GM23338 (cell line): ENCODE measurements around the gene RNF175. TPM values are rescaled to one million over a fixed set of nuclear protein-coding genes. Genes with fewer than 3 reads are reported as not detected.

Experiments used
- ATAC-seq: fragments of 200-7000 bp; cut with Tn5 transposase; 3 replicates; pipeline ENCODE4 v1.9.1; 2020
- DNase-seq: peaks from one replicate; pipeline ENCODE4 v3.0.0-alpha.2; 2015; ENCODE audit warnings: low spot score
- H2AFZ ChIP-seq: fragments of 200-600 bp; sonication (generic); 2 replicates; pipeline ENCODE4 v1.8.0; 2016; ENCODE audit warnings: antibody characterized with exemption, mild to moderate bottlenecking, moderate library complexity
- H3F3A ChIP-seq: fragments of 200-600 bp; sonication (generic); replicated peaks from 2 replicates; pipeline ENCODE4 v1.8.0; 2017; ENCODE audit warnings: antibody characterized with exemption, mixed run types, low read depth
- H3K27ac ChIP-seq: fragments of 200-600 bp; sonication (generic); 2 replicates; pipeline ENCODE4 v1.6.1; 2016; ENCODE audit warnings: low read depth
- H3K27me3 ChIP-seq: fragments of 200-600 bp; sonication (generic); 2 replicates; pipeline ENCODE4 v1.8.0; 2016; ENCODE audit warnings: mild to moderate bottlenecking, mixed run types, moderate library complexity; ENCODE audit not compliant: insufficient read depth
- H3K36me3 ChIP-seq: fragments of 200-600 bp; sonication (generic); 2 replicates; pipeline ENCODE4 v1.8.0; 2016; ENCODE audit warnings: mild to moderate bottlenecking; ENCODE audit not compliant: insufficient read depth
- H3K4me1 ChIP-seq: fragments of 200-600 bp; sonication (generic); 2 replicates; pipeline ENCODE4 v1.8.0; 2016; ENCODE audit warnings: mild to moderate bottlenecking, moderate library complexity; ENCODE audit not compliant: insufficient read depth
- H3K4me2 ChIP-seq: fragments of 200-600 bp; sonication (generic); 2 replicates; pipeline ENCODE4 v1.7.1; 2017; ENCODE audit warnings: mixed run types
- H3K4me3 ChIP-seq: fragments of 200-600 bp; sonication (generic); 2 replicates; pipeline ENCODE4 v1.6.1; 2016; ENCODE audit warnings: mixed run types
- H3K79me2 ChIP-seq: fragments of 200-600 bp; sonication (generic); replicated peaks from 2 replicates; pipeline ENCODE4 v1.8.0; 2017; ENCODE audit warnings: mild to moderate bottlenecking; ENCODE audit not compliant: insufficient read depth
- H3K9me2 ChIP-seq: fragments of 200-600 bp; sonication (generic); 2 replicates; pipeline ENCODE4 v1.8.0; 2017; ENCODE audit not compliant: insufficient read depth
- H4K20me1 ChIP-seq: fragments of 200-600 bp; sonication (generic); replicated peaks from 2 replicates; pipeline ENCODE4 v1.8.0; 2017; ENCODE audit warnings: mild to moderate bottlenecking; ENCODE audit not compliant: insufficient read depth
- H3K27ac Mint-ChIP-seq: 2 replicates; pipeline ENCODE4 v1.8.0; 2020; ENCODE audit warnings: inconsistent platforms, mild to moderate bottlenecking, moderate library complexity, mixed read lengths
- H3K27me3 Mint-ChIP-seq: 3 replicates; pipeline ENCODE4 v1.8.0; 2022; ENCODE audit warnings: low read depth, mild to moderate bottlenecking, moderate library complexity, mixed read lengths, inconsistent platforms; ENCODE audit not compliant: insufficient read depth, poor library complexity
- H3K36me3 Mint-ChIP-seq: 3 replicates; pipeline ENCODE4 v1.8.0; 2021; ENCODE audit warnings: low read depth, mild to moderate bottlenecking, inconsistent platforms, moderate library complexity, mixed read lengths
- H3K4me1 Mint-ChIP-seq: 3 replicates; pipeline ENCODE4 v1.8.0; 2020; ENCODE audit warnings: mild to moderate bottlenecking, inconsistent platforms, mixed read lengths
- H3K4me3 Mint-ChIP-seq: 3 replicates; pipeline ENCODE4 v1.8.0; 2021; ENCODE audit warnings: moderate library complexity, mild to moderate bottlenecking, inconsistent platforms, mixed read lengths
- H3K9me3 Mint-ChIP-seq: 3 replicates; pipeline ENCODE4 v1.8.0; 2020; ENCODE audit warnings: moderate library complexity, mild to moderate bottlenecking, inconsistent platforms, mixed read lengths
- CREB1 ChIP-seq: fragments of 250-450 bp; sonication (Bioruptor Pico); IDR thresholded peaks from 2 replicates; pipeline ENCODE4 v1.5.0; 2020; ENCODE audit warnings: low read depth, mild to moderate bottlenecking, moderate library complexity
- ETS1 ChIP-seq: IDR thresholded peaks from 2 replicates; pipeline ENCODE4 v1.6.1; 2016; ENCODE audit warnings: antibody characterized with exemption
- POLR2AphosphoS5 ChIP-seq: IDR thresholded peaks from 2 replicates; pipeline ENCODE4 v1.6.1; 2016; ENCODE audit warnings: antibody characterized with exemption, low read depth
- REST ChIP-seq: IDR thresholded peaks from one replicate; pipeline ENCODE4 v1.6.1; 2018; ENCODE audit warnings: antibody characterized with exemption; ENCODE audit not compliant: unreplicated experiment
- STAT1 ChIP-seq: IDR thresholded peaks from one replicate; pipeline ENCODE4 v1.6.1; 2016; ENCODE audit warnings: antibody characterized with exemption; ENCODE audit not compliant: unreplicated experiment
- ZNF331 ChIP-seq: fragments of 250-450 bp; sonication (Bioruptor Pico); IDR thresholded peaks from 2 replicates; pipeline ENCODE4 v1.5.0; 2020; ENCODE audit warnings: low read depth, mild to moderate bottlenecking, moderate library complexity
- polyA plus RNA-seq: library from polyadenylated mRNA; unstranded; fragments of >200 nt; fragmentation: Nextera tagmentation; extraction: Ambion mirVana; gene quantifications from 2 replicates; pipeline ENCODE4 v1.2.1, GENCODE V29; 2016
- total RNA-seq: library from RNA; depleted of rRNA; stranded (reverse); fragments of >200 nt; shearing (Covaris generic); gene quantifications from 2 replicates; pipeline ENCODE4 v1.2.3, GENCODE V29; 2014

RNF175 gene
- total and polyA plus RNA-seq, 2 experiments from 2014 or later: 4.7 to 4.8 TPM

GRCh38 chr4:153789741-153790499, 30.1 kb upstream of the RNF175 start (continued):
- TF ChIP-seq ETS1 (peak; percentile 49; the same call in 1 of the 2 replicates), STAT1 (no peak), ZNF331 (no peak)

GRCh38 chr4:153788413-153789276, 28.8 kb upstream of the RNF175 start, which contains the start of gene SFRP2:
Gene SFRP2 (minus strand): TSS chr4:153789083. CDS start chr4:153788835, 248 bp downstream.
- peaks cover 32% of the 10 kb centered on the region for H3K4me1 ChIP-seq
- H3K79me2 ChIP-seq: peaks cover 47% of the 10 kb centered on the region
- peak; percentile 18 for ATAC-seq
- H3K4me1 Mint-ChIP-seq: peaks cover 40% of the 10 kb centered on the region
- peak within 1 kb of the TSS; percentile 90 for H3K4me2 ChIP-seq
- peaks cover 48% of the 10 kb centered on the region for H3K36me3 Mint-ChIP-seq
- TF ChIP-seq ETS1 (peak; percentile 22; the same call in 1 of the 2 replicates), POLR2AphosphoS5 (peak; percentile 86), CREB1 (CRISPR knock-in tag) (no peak)
- no peaks in the 10 kb centered on the region for H3K9me2 ChIP-seq
- H3K4me3 ChIP-seq: peak within 1 kb of the TSS; percentile 89
- DNase-seq: peak; percentile 96
- H2AFZ ChIP-seq: no peak within 1 kb of the TSS
- H3K27ac Mint-ChIP-seq: peak within 1 kb of the TSS; percentile 100
- peaks cover 20% of the 10 kb centered on the region; the same call in 1 of the 2 replicates for H3K36me3 ChIP-seq
- peak within 1 kb of the TSS; percentile 99 for H3K27ac ChIP-seq
- H3K27me3 ChIP-seq: peaks cover 8% of the 10 kb centered on the region
- peaks cover 16% of the 10 kb centered on the region; the same call in 1 of the 2 replicates for H3F3A ChIP-seq
- peak within 1 kb of the TSS; percentile 99 for H3K4me3 Mint-ChIP-seq
- no peaks in the 10 kb centered on the region; the same call in 2 of the 3 replicates for H3K9me3 Mint-ChIP-seq
- H4K20me1 ChIP-seq: peaks cover 33% of the 10 kb centered on the region
- peaks cover 41% of the 10 kb centered on the region for H3K27me3 Mint-ChIP-seq

DNA sequence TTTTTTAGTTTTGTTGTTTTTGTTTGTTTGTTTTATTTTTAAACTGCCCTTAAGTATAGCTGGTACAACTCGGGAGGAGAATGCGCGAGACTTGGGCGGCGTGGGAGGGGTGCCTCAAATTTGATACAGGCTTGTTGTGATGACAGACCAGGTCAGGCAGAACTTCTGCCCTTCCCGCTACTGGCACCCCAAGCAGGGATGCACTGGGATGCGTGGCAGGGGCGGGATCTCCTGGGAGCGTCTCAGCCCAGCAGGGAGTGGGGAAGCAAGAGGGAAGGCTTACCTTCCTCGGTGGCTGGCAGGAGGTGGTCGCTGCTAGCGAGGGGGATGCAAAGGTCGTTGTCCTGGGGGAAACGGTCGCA, 28.2 kb upstream of the RNF175 start:
- peak overlapping the region; percentile 99 for H3K4me3 Mint-ChIP-seq
- no peaks in the 10 kb centered on the region; the same call in 2 of the 3 replicates for H3K9me3 Mint-ChIP-seq
- Histone ChIP-seq H3K27ac (no peak overlapping the region), H3K4me1 (peaks cover 32% of the 10 kb centered on the region), H3K27me3 (peaks cover 8% of the 10 kb centered on the region), H3K9me2 (no peaks in the 10 kb centered on the region), H3F3A (peaks cover 16% of the 10 kb centered on the region; the same call in 1 of the 2 replicates), H3K4me3 (peak overlapping the region; percentile 89), H3K79me2 (peaks cover 47% of the 10 kb centered on the region), H4K20me1 (peaks cover 33% of the 10 kb centered on the region), H2AFZ (no peak overlapping the region), H3K4me2 (peak overlapping the region; percentile 90), H3K36me3 (peaks cover 26% of the 10 kb centered on the region; the same call in 1 of the 2 replicates)
- H3K27me3 Mint-ChIP-seq: peaks cover 36% of the 10 kb centered on the region
- H3K27ac Mint-ChIP-seq: peak overlapping the region; percentile 98
- DNase-seq (peak; percentile 37), ATAC-seq (no peak)
- TF ChIP-seq POLR2AphosphoS5: 0 out of 2 replicates have a peak, but pooled peaks have one; percentile 5
- TF ChIP-seq REST: no peak
- no peak for TF ChIP-seq ETS1
- TF ChIP-seq ZNF331: no peak
- H3K4me1 Mint-ChIP-seq: peaks cover 40% of the 10 kb centered on the region
- peaks cover 55% of the 10 kb centered on the region for H3K36me3 Mint-ChIP-seq
